Measurements from ENCODE around the gene NPDC1.
"Not testable (repeated sequence)": the region's sequence is repeated elsewhere in the genome, so short reads cannot be mapped to it uniquely, and the experiment has no call there.

The NPDC1 gene

GRCh38 chr9:137038916-137039315 lies 7.1 kb downstream of the NPDC1 start:
- DNase-seq = no peak

DNA sequence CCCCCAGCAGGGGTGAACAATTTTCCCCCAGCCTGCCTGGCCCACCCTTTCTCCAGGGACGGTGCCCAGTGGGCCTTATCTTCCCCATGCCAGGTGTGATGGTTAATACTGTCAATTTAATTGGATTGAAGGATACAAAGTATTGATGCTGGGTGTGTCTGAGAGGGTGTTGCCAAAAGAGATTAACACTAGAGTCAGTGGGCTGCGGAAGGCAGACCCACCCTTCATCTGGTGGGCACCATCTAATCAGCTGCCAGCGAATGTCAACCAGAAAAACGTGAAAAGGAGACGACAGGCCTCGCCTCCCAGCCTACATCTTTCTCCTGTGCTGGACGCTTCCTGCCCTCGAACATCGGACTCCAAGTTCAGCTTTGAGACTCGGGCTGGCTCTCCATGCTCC lies 8.5 kb downstream of the NPDC1 start:
- DNase-seq = no peak

GRCh38 chr9:137037035-137037434 lies 8.9 kb downstream of the NPDC1 start:
- DNase-seq = no peak

DNA sequence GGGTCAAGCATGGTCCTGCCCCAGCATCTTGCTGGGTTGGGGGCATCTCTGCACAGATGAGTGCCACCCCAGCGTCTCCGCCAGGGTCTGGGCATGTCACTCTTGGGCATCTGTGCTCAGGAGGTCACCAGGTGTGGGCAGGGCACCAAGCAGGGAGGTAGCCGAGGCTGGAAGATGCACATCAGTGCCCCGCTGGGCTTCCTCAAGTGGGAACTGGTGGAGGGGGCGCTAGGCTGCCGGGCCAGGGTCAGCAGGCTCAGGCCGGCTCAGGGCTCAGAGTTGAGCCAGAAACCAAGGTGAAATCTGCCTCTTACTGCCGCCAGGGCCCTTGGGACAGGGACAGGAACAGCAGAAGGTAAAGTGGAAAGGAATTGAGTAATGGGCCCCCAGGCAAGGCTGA lies 10.0 kb downstream of the NPDC1 start:
- DNase-seq = no peak

- no peak for DNase-seq
Measured at GRCh38 chr9:137035507-137035834, 10.5 kb downstream of the NPDC1 start.

DNA sequence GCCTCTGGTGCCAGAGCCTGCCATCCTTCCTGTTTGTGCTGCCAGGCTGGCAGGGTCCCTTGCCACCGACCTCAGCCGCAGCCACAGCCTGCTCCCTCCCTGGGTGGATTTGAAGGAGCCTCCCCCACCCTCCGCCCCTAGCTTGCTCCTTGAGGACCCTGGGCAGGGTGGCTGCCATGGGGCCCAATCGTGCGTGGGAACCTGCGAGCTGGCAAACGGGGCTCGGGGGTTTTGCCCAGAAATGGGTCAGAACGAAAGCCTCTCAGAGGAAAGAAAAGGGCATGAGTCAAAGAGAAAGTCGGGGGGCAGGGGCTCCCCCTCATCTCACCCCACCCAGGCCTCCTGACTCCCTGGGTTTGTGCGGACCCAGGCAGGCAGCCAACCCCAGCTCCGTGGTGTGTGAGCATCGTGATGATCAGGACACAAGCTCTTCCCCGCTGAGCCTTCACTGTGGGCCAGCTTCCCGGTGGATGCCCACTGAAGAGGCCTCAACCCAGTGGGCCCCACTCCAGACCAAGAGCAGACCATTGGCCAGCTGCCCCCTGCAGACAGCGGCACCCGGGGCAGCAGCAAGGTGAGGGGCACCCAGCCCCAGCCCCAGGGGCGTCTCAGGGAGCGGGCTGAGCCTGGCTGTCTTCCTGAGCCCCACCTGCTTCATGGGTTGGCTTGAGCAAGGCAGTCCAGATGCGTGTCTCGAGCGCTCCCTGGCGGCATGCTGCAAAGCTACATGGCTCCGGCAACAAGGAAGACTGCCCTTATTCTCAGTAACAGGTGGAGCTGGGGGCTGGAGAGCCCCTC lies 11.1 kb downstream of the NPDC1 start:
- DNase-seq = peak; percentile 81

DNA sequence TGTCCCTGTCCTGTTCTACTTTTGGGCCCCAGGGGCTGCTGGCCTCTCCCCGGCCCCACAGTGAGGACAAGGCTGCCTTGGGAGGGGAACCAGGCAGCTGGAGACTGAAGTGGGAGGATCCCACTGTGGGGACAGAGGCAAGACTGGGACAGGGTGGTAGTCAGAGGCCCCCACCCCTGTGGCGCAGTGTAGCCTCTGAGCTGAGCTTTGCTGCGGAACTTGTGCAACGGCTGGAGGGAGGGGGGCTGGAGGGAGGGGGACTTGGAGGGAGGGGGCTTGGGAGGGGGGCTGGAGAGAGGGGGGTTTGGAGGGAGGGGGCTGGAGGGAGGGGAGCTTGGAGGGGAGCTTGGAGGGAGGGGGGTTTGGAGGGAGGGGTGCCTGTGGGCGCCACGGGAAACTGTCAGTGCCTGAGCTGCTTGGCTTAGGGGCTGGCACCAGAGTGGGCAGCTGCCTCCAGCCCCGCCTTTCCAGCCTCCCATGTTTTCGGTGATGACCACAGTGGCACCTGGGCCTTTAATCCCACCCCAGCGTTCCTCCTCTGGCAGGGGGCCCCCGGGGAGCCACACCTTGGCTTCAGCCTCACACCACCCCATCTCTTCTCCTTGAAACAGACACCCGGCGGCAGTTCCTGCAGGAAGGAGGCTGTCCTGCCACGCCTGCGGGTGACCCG lies 11.8 kb downstream of the NPDC1 start:
- no peak for DNase-seq

GRCh38 chr9:137033481-137033880 lies 12.5 kb downstream of the NPDC1 start:
- DNase-seq = not testable (repeated sequence)

DNA sequence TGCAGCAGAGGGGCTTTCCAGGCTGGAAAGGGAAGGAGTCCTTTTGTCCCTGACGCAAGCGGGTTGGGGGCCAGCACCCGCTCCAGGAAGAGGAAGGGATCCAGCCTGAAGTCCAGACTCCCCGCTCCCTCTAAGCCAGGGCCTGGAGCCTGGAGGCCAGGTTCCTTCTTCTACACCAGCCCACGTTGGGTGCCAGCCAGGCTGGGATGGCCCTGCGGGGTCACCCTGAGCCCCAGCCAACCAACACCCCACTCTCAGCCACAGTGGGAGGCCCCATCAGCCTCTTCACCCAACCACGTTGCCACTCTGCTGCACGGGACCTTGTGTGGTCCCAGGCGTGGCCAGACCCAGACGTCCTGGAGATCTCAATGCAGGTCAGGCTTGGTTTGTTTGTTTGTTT lies 13.1 kb downstream of the NPDC1 start:
- no peak for DNase-seq

GRCh38 chr9:137031904-137032640 lies 13.9 kb downstream of the NPDC1 start, which contains the start of gene FUT7:
TSS of gene FUT7 (minus strand) at chr9:137032088. CDS start at chr9:137031991, 97 bp downstream.
- DNase-seq = no peak

DNA sequence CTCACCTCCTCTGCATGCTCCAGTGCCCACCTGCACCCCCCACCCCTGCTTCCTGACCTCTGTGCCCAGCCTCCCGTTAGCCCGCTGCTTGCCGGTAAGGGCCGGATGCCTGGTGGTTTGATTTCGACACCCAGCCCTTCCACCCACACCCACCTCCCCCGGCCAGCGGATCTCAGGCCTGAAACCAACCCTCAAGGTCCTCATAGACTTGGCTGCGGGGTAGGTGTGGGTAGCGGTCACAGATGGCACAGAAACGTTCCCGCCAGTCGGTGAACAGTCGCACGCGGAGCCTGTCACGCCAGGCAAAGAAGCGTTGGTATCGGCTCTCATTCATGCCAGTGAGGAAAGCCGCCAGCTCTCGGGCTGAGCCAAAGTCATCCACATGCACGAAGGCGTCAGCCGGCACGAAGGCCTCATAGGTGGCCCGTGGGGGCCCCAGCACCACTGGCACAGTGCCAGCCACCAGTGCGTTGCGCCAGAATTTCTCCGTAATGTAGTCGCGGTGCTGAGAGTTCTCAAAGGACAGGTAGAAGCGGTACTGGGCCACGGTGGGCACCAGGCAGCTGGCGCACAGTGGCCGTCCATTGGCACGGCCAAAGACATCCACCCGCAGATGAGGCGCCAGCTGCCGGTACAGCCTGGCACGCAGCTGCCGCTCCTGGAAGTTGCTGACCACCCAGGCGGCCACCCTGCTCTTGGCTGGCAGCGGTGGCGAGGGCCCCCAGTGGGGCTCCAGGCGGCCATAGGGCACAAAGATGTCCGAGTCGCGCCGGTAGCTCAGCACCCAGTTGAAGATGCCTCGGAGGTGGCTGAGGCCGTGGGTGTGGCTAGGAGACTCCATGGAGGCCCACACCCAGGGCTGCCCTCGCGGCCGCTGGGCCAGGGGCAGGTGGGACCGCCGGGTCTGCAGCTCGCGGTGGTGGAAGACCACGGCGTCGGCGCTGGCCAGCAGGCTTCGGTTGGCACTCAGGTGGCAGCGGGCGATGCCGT lies 15.1 kb downstream of the NPDC1 start:
- DNase-seq = no peak

DNA sequence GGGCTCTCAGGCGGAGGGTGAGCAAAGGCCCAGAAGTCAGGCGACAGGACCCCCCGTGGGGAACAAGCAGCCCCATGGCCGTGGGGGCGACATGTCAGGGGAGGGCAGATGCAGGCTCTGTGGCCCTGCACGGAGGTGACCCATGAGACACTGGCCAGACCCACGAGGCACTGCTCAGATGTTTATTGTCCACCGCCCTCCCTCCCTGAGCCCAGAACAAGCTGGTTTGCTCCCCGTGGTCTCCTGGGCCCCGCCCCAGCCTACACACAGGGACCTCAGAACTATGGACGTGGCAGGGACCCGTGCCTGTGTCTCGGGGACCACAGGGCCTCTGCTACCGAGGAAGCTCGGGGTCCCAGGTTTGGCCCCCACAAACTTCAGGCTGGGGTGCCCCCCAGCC lies 16.0 kb downstream of the NPDC1 start:
- no peak for DNase-seq

- DNase-seq = peak; percentile 59
Measured at GRCh38 chr9:137029058-137029936, 16.7 kb downstream of the NPDC1 start.

GRCh38 chr9:137028263-137029057 lies 17.5 kb downstream of the NPDC1 start:
- DNase-seq = peak; percentile 61

GRCh38 chr9:137027369-137028262 lies 18.4 kb downstream of the NPDC1 start, which contains the start of gene ABCA2:
TSS of gene ABCA2 (minus strand) at chr9:137028237. CDS start at chr9:137028140, 97 bp downstream.
- DNase-seq = peak; percentile 43

GRCh38 chr9:137026828-137027227 lies 19.1 kb downstream of the NPDC1 start:
- no peak for DNase-seq

DNA sequence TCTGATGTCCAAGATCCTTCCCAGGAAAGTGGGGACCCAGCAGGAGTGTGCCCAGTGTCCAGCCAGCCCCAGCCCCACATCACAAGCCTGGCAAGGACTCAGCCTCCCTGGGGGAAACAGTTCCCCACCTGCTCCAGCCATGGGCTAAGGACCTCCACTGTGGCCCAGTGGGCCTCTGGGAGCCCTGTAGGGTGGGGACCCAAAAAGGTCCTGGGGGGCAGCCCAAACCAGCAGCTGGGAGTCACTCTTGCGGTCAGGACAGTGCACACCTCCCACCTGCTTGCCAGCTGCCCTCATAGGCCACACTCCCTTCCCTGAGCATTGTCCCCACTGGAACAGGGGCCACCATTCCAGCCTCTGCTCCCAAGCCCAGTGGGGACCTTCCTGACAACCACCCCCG lies 19.6 kb downstream of the NPDC1 start:
- DNase-seq = no peak

- no peak for DNase-seq
Measured at GRCh38 chr9:137025517-137025966, 20.4 kb downstream of the NPDC1 start.

GRCh38 chr9:137023583-137023991 lies 22.4 kb downstream of the NPDC1 start:
- DNase-seq = no peak
